ENCODE data around the gene PCBP3.

DNA sequence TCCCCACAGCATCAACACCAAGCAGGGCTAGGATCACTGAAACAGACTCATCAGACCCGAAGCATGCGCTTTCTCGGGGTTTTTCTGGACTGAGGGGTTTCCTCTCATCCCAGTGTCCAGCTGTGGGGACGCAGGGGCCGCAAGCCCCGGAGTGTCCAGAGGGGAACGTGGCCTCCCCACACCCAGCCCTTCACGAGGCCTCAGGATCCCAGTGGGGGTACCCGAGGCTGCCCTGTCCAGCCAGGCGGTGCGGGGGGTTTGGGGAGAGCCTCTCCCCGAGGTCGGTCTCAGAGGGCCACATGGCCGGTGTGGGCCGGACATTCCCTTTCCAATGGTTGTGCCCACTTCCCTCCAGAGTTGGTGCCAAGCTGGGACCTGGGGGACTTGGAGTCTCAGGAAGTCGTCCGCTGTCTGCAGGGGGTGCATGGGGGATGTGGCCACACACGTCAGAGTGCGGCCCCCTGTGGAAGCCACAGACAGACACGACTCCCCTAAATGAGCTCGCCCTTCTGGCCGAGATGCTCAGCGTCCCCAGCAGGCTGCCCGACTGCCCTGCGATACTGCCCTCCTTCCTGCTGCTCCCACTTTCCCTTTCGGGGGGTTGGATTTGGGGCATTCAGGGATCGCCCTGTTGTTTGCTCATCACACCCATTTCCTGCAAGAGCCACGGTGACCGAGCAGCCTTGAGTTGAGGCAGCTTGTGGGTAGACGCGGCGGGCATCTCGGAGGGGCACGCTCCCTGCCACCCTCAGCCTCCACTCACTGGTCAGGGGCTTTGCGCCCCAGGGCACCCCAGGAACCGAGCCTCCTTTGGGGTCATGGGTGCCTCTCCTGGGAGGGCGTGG lies 342.2 kb downstream of the PCBP3 start:
- TF ChIP-seq, protein P1, sequence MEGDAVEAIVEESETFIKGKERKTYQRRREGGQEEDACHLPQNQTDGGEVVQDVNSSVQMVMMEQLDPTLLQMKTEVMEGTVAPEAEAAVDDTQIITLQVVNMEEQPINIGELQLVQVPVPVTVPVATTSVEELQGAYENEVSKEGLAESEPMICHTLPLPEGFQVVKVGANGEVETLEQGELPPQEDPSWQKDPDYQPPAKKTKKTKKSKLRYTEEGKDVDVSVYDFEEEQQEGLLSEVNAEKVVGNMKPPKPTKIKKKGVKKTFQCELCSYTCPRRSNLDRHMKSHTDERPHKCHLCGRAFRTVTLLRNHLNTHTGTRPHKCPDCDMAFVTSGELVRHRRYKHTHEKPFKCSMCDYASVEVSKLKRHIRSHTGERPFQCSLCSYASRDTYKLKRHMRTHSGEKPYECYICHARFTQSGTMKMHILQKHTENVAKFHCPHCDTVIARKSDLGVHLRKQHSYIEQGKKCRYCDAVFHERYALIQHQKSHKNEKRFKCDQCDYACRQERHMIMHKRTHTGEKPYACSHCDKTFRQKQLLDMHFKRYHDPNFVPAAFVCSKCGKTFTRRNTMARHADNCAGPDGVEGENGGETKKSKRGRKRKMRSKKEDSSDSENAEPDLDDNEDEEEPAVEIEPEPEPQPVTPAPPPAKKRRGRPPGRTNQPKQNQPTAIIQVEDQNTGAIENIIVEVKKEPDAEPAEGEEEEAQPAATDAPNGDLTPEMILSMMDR (IDR thresholded peaks at IDR 0.05) = no peak
- no peak for TF ChIP-seq POLR2A (IDR thresholded peaks at IDR 0.05)
